ENCODE results near the gene SUCLG2. TPM values are rescaled to one million over a fixed set of nuclear protein-coding genes. Genes with fewer than 3 reads are reported as not detected.

The SUCLG2 gene
- total RNA-seq, 1 experiment from 2014 or later, result 53.5 TPM

DNA sequence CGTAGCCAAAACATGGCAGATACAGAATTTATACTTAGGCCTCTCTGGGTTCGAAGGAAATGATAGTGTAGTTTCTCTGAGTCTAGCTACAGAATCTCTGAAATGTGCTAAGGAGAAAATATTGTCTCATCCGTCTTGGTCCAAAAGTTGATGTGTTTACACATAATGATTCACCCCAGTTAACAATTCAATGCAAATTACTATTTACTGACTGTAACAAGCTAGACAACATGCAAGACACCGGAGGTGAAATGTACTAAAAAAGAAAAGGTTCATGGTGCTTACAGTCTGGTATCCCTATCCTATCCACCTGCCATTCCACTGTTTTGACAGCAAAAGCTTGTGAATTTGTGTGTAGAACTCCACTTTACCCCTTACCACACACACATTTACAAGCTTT, 146.8 kb downstream of the SUCLG2 start:
- Histone ChIP-seq H3K9me3 (no peaks in the 10 kb centered on the region), H3K4me3 (ENCODE audit: low read depth, low read length) (no peak overlapping the region), H3K27me3 (replicated peaks; ENCODE audit: control insufficient read depth, insufficient read depth, low read length) (no peaks in the 10 kb centered on the region), H3K4me1 (no peaks in the 10 kb centered on the region), H3K36me3 (ENCODE audit: control insufficient read depth, insufficient read depth, low read length) (no peaks in the 10 kb centered on the region)
- CTCF ChIA-PET, result no interaction called here
- TF ChIP-seq, protein P1, sequence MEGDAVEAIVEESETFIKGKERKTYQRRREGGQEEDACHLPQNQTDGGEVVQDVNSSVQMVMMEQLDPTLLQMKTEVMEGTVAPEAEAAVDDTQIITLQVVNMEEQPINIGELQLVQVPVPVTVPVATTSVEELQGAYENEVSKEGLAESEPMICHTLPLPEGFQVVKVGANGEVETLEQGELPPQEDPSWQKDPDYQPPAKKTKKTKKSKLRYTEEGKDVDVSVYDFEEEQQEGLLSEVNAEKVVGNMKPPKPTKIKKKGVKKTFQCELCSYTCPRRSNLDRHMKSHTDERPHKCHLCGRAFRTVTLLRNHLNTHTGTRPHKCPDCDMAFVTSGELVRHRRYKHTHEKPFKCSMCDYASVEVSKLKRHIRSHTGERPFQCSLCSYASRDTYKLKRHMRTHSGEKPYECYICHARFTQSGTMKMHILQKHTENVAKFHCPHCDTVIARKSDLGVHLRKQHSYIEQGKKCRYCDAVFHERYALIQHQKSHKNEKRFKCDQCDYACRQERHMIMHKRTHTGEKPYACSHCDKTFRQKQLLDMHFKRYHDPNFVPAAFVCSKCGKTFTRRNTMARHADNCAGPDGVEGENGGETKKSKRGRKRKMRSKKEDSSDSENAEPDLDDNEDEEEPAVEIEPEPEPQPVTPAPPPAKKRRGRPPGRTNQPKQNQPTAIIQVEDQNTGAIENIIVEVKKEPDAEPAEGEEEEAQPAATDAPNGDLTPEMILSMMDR (IDR thresholded peaks at IDR 0.05; ENCODE audit: insufficient read depth in 1 of 2, low read depth in 1 of 2, low read length in 1 of 2, severe bottlenecking in 1 of 2, unreplicated experiment in 1 of 2), result no peak
- Mint-ChIP-seq H3K27me3 (ENCODE audit: insufficient read depth, unreplicated experiment) (no peaks in the 10 kb centered on the region), H3K4me3 (ENCODE audit: unreplicated experiment) (no peak overlapping the region), H3K4me1 (ENCODE audit: low read depth, unreplicated experiment) (no peaks in the 10 kb centered on the region), H3K36me3 (ENCODE audit: insufficient read depth, unreplicated experiment) (no peaks in the 10 kb centered on the region), H3K27ac (ENCODE audit: unreplicated experiment) (no peak overlapping the region), H3K9me3 (ENCODE audit: unreplicated experiment) (no peaks in the 10 kb centered on the region)
- DNase-seq, result no peak
- POLR2A ChIA-PET, result no interaction called here
- intact Hi-C loops (cut with micrococcal nuclease; ENCODE audit: unreplicated experiment), result no loop called here
- BruUV-seq (replicated peaks), result no TSS peak

DNA sequence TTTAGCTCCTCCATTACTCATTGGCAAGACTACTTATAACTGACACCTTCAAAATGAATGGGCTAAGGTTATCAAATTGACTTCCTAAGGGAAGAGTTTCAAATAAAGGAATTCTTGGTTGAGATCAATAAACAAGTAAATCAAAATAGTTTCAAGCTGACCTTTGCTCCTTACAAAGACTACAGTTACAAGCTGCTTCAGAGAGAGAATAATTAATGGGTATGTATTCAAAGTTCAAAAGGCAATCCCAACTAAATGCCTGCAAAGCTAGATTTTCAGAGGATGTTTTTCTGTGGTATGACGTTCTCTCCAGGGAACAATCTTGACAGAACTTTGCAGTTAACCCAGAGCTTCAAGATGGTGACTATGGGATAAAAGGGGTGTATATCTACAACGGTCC, 153.7 kb downstream of the SUCLG2 start:
- CTCF ChIA-PET, result no interaction called here
- no peaks in the 10 kb centered on the region for H3K27me3 ChIP-seq (replicated peaks; ENCODE audit: control insufficient read depth, insufficient read depth, low read length)
- POLR2A ChIA-PET, result no interaction called here

DNA sequence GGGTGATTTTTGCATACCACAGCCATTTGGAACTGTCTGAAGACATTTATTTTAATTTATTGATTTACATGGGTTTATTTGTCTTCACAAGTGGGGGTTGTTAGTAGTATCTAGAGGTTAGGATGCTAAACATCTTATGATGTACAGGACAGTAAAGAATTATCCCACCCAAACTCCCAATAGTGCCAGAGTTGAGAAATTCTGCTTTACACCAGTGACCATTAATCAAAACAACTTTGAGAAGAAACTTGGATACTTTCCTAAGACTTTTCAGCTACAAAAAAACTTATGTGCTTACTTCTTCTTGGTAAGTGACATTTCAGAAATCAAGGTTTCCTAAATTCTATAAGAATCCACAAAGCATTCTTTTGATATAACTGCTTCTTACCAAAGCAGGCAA, 156.7 kb downstream of the SUCLG2 start:
- intact Hi-C loops (cut with micrococcal nuclease; ENCODE audit: unreplicated experiment), result no loop called here
- no peak for DNase-seq
- BruUV-seq (replicated peaks), result no TSS peak
- Mint-ChIP-seq H3K9me3 (ENCODE audit: unreplicated experiment) (no peaks in the 10 kb centered on the region), H3K27ac (ENCODE audit: unreplicated experiment) (no peak overlapping the region), H3K4me1 (ENCODE audit: low read depth, unreplicated experiment) (no peaks in the 10 kb centered on the region), H3K27me3 (ENCODE audit: insufficient read depth, unreplicated experiment) (no peaks in the 10 kb centered on the region), H3K4me3 (ENCODE audit: unreplicated experiment) (no peak overlapping the region), H3K36me3 (ENCODE audit: insufficient read depth, unreplicated experiment) (no peaks in the 10 kb centered on the region)
- H3K36me3 ChIP-seq (ENCODE audit: control insufficient read depth, insufficient read depth, low read length), result no peaks in the 10 kb centered on the region
- CTCF ChIA-PET, result no interaction called here
- POLR2A ChIA-PET, result no interaction called here
- peaks cover 6% of the 10 kb centered on the region; the same call in 1 of the 2 replicates for H3K4me1 ChIP-seq
- no peaks in the 10 kb centered on the region for H3K27me3 ChIP-seq (replicated peaks; ENCODE audit: control insufficient read depth, insufficient read depth, low read length)
- H3K4me3 ChIP-seq (ENCODE audit: low read depth, low read length), result no peak overlapping the region
- H3K9me3 ChIP-seq, result no peaks in the 10 kb centered on the region
- TF ChIP-seq, protein P1 (IDR thresholded peaks at IDR 0.05; ENCODE audit: insufficient read depth in 1 of 2, low read depth in 1 of 2, low read length in 1 of 2, severe bottlenecking in 1 of 2, unreplicated experiment in 1 of 2), result no peak

More for the DNA sequence above, 153.7 kb downstream of the SUCLG2 start:
- Histone ChIP-seq H3K36me3 (ENCODE audit: control insufficient read depth, insufficient read depth, low read length) (no peaks in the 10 kb centered on the region), H3K4me1 (peaks cover 6% of the 10 kb centered on the region; the same call in 1 of the 2 replicates), H3K4me3 (ENCODE audit: low read depth, low read length) (no peak overlapping the region), H3K9me3 (no peaks in the 10 kb centered on the region)
- TF ChIP-seq, protein P1 (IDR thresholded peaks at IDR 0.05; ENCODE audit: insufficient read depth in 1 of 2, low read depth in 1 of 2, low read length in 1 of 2, severe bottlenecking in 1 of 2, unreplicated experiment in 1 of 2), result no peak
- intact Hi-C loops (cut with micrococcal nuclease; ENCODE audit: unreplicated experiment), result no loop called here
- Mint-ChIP-seq H3K27me3 (ENCODE audit: insufficient read depth, unreplicated experiment) (no peaks in the 10 kb centered on the region), H3K4me1 (ENCODE audit: low read depth, unreplicated experiment) (no peaks in the 10 kb centered on the region), H3K9me3 (ENCODE audit: unreplicated experiment) (no peaks in the 10 kb centered on the region), H3K27ac (ENCODE audit: unreplicated experiment) (no peak overlapping the region), H3K36me3 (ENCODE audit: insufficient read depth, unreplicated experiment) (no peaks in the 10 kb centered on the region), H3K4me3 (ENCODE audit: unreplicated experiment) (no peak overlapping the region)
- no TSS peak for BruUV-seq (replicated peaks)
- no peak for DNase-seq

All from Caco-2 (cell line).